HCT116 (cell line): ENCODE measurements around the gene AP1M2. TPM values are rescaled to one million over a fixed set of nuclear protein-coding genes. Genes with fewer than 3 reads are reported as not detected.

ENCODE experiments used
- ATAC-seq: fragments of 200-7000 bp; cut with Tn5 transposase; 2 replicates; pipeline ENCODE4 v1.9.1; 2020; ENCODE audit warnings: mild to moderate bottlenecking, moderate library complexity
- BruUV-seq: library from RNA; stranded (reverse); fragments of 400-500 nt; replicated peaks from 2 replicates; lab custom pipeline; 2021; lab: Mats Ljungman, UMichigan
- CTCF ChIA-PET: fragments of 300-600 bp; sonication (Branson Sonifier 250); formaldehyde crosslinking; loops from one replicate; lab custom pipeline; 2021; ENCODE audit warnings: antibody characterized with exemption; lab: Charles Lee
- POLR2A ChIA-PET: fragments of 300-600, 350-600 bp; sonication (Branson Sonifier 250); formaldehyde crosslinking; loops from one replicate; lab custom pipeline; 2021; ENCODE audit warnings: antibody characterized with exemption; lab: Charles Lee
- RAD21 ChIA-PET, 2 experiments: fragments of 300-600 bp; sonication (Branson Sonifier 250); formaldehyde crosslinking; loops; one replicate each; lab custom pipeline; 2023; ENCODE audit warnings: low total read pairs in 2 of 2; ENCODE audit not compliant: uncharacterized antibody in 2 of 2, unreplicated experiment in 2 of 2, low non-redundant PET in 1 of 2; lab: Charles Lee
- DNase-seq: peaks from one replicate; pipeline ENCODE4 v3.0.0-alpha.2; 2010; ENCODE audit warnings: low read depth, low spot score
- H2AFZ ChIP-seq: fragments of 200-600 bp; shearing (Covaris generic), sonication (generic); 2 replicates; pipeline ENCODE4 v1.6.1; 2017; ENCODE audit warnings: low read depth, mixed run types, mixed read lengths, antibody characterized with exemption, low read length; ENCODE audit not compliant: poor library complexity, severe bottlenecking
- H3K27ac ChIP-seq: 2 replicates; pipeline ENCODE4 v1.5.1; 2012; ENCODE audit warnings: low read depth, low read length
- H3K27me3 ChIP-seq: fragments of 200-600 bp; sonication (generic); 2 replicates; pipeline ENCODE4 v1.6.1; 2016; ENCODE audit warnings: mixed run types, low read length, mixed read lengths; ENCODE audit not compliant: insufficient read depth
- H3K36me3 ChIP-seq, 2 experiments: fragments of 200-500 bp in 1 of 2; fragments of 200-600 bp in 1 of 2; sonication (Bioruptor generic) in 1 of 2; sonication (generic) in 1 of 2; 2 replicates each; pipeline versions ENCODE4 v1.5.1 to v1.6.1; 2014 to 2016; ENCODE audit warnings: low read length in 2 of 2, inconsistent platforms in 1 of 2, mixed read lengths in 1 of 2, mixed run types in 1 of 2; ENCODE audit not compliant: insufficient read depth in 2 of 2, control insufficient read depth in 1 of 2
- H3K4me1 ChIP-seq, 2 experiments: fragments of 200-600 bp in 1 of 2; sonication (generic) in 1 of 2; 2 replicates each; pipeline versions ENCODE4 v1.5.1 to v1.6.1; 2012 to 2017; ENCODE audit warnings: low read length in 2 of 2, inconsistent platforms in 1 of 2, mild to moderate bottlenecking in 1 of 2, mixed read lengths in 1 of 2, mixed run types in 1 of 2, moderate library complexity in 1 of 2; ENCODE audit not compliant: insufficient read depth in 2 of 2, control insufficient read depth in 1 of 2
- H3K4me2 ChIP-seq: fragments of 200-600 bp; sonication (generic); 2 replicates; pipeline ENCODE4 v1.6.1; 2017; ENCODE audit warnings: mixed run types, low read length, mixed read lengths
- H3K4me3 ChIP-seq, 2 experiments: fragments of 200-600 bp in 1 of 2; sonication (generic) in 1 of 2; replicated peaks in 1 of 2; 2 replicates each; pipeline ENCODE4 v1.5.1; 2011 to 2016; ENCODE audit warnings: low read length in 2 of 2, control low read depth in 1 of 2, low read depth in 1 of 2, mild to moderate bottlenecking in 1 of 2, mixed read lengths in 1 of 2, mixed run types in 1 of 2
- H3K79me2 ChIP-seq: fragments of 200-600 bp; sonication (generic); 2 replicates; pipeline ENCODE4 v1.6.1; 2017; ENCODE audit warnings: mild to moderate bottlenecking, mixed run types, low read length, moderate library complexity, mixed read lengths; ENCODE audit not compliant: insufficient read depth
- H3K9ac ChIP-seq: fragments of 200-600 bp; sonication (generic); 2 replicates; pipeline ENCODE4 v1.6.1; 2016; ENCODE audit warnings: low read length, mixed read lengths
- H3K9me2 ChIP-seq: fragments of 200-600 bp; sonication (generic), shearing (Covaris generic); 2 replicates; pipeline ENCODE4 v1.6.1; 2017; ENCODE audit warnings: mixed run types, mild to moderate bottlenecking, moderate library complexity; ENCODE audit not compliant: insufficient read depth
- H3K9me3 ChIP-seq, 2 experiments: fragments of 200-500 bp in 1 of 2; fragments of 200-600 bp in 1 of 2; sonication (Bioruptor generic) in 1 of 2; sonication (generic) in 1 of 2; 2 replicates each; pipeline ENCODE4 v1.6.1; 2014 to 2017; ENCODE audit warnings: low read length in 2 of 2, mixed read lengths in 2 of 2, inconsistent platforms in 1 of 2, low read depth in 1 of 2, mild to moderate bottlenecking in 1 of 2, mixed run types in 1 of 2, moderate library complexity in 1 of 2; ENCODE audit not compliant: control insufficient read depth in 1 of 2, insufficient read depth in 1 of 2
- H4K20me1 ChIP-seq: fragments of 200-600 bp; sonication (generic), shearing (Covaris generic); 2 replicates; pipeline ENCODE4 v1.6.1; 2017; ENCODE audit warnings: mixed run types, mild to moderate bottlenecking, moderate library complexity; ENCODE audit not compliant: insufficient read depth
- ATF3 ChIP-seq: IDR thresholded peaks from 2 replicates; pipeline ENCODE4 v1.6.1; 2012
- CBX3 ChIP-seq: IDR thresholded peaks from 2 replicates; pipeline ENCODE4 v1.6.1; 2012; ENCODE audit warnings: low read depth
- CEBPB ChIP-seq: IDR thresholded peaks from 2 replicates; pipeline ENCODE4 v1.6.1; 2012; ENCODE audit warnings: low read depth
- EGR1 ChIP-seq: IDR thresholded peaks from 2 replicates; pipeline ENCODE4 v1.6.1; 2012; ENCODE audit warnings: low read depth
- ELF1 ChIP-seq: IDR thresholded peaks from 2 replicates; pipeline ENCODE4 v1.6.1; 2012; ENCODE audit warnings: low read depth, borderline replicate concordance
- EZH2 ChIP-seq: fragments of 200-600 bp; sonication (generic); IDR thresholded peaks from 2 replicates; pipeline ENCODE4 v1.6.1; 2017; ENCODE audit warnings: antibody characterized with exemption, mixed run types
- EZH2phosphoT487 ChIP-seq: fragments of 200-600 bp; IDR thresholded peaks from 2 replicates; pipeline ENCODE4 v1.6.1; 2018; ENCODE audit warnings: antibody characterized with exemption, borderline replicate concordance
- MAX ChIP-seq: IDR thresholded peaks from 2 replicates; pipeline ENCODE4 v1.6.1; 2012
- POLR2AphosphoS5 ChIP-seq: IDR thresholded peaks from 2 replicates; pipeline ENCODE4 v1.6.1; 2011; ENCODE audit warnings: mild to moderate bottlenecking, low read depth, low read length, moderate library complexity
- REST ChIP-seq: IDR thresholded peaks from 2 replicates; pipeline ENCODE4 v1.6.1; 2012; ENCODE audit warnings: low read depth
- SIN3A ChIP-seq: IDR thresholded peaks from 2 replicates; pipeline ENCODE4 v1.6.1; 2012; ENCODE audit warnings: low read depth
- SP1 ChIP-seq: IDR thresholded peaks from 2 replicates; pipeline ENCODE4 v1.6.1; 2012; ENCODE audit warnings: low read depth
- SRF ChIP-seq: IDR thresholded peaks from 2 replicates; pipeline ENCODE4 v1.6.1; 2012; ENCODE audit warnings: low read depth
- TCF7L2 ChIP-seq: IDR thresholded peaks from 2 replicates; pipeline ENCODE4 v1.7.0; 2011; ENCODE audit warnings: borderline replicate concordance, inconsistent platforms; ENCODE audit not compliant: insufficient read depth, insufficient read length; ENCODE audit errors: extremely low read depth
- YY1 ChIP-seq: IDR thresholded peaks from 2 replicates; pipeline ENCODE4 v1.6.1; 2011; ENCODE audit warnings: low read length, low read depth, moderate library complexity, mild to moderate bottlenecking; ENCODE audit not compliant: insufficient replicate concordance; ENCODE audit errors: extremely low read depth
- ZBTB33 ChIP-seq: IDR thresholded peaks from 2 replicates; pipeline ENCODE4 v1.6.1; 2011; ENCODE audit warnings: mild to moderate bottlenecking, low read length, moderate library complexity; ENCODE audit not compliant: insufficient replicate concordance; ENCODE audit errors: extremely low read depth
- ZFX ChIP-seq: fragments of 450-650 bp; IDR thresholded peaks from 2 replicates; pipeline ENCODE4 v1.6.1; 2017
- intact Hi-C: fragments of 100-400 bp; cut with micrococcal nuclease; formaldehyde crosslinking; loops from 2 replicates; pipeline ENCODE4 v1.10.0; 2022
- total RNA-seq: library from RNA; stranded (reverse); gene quantifications from one replicate; pipeline ENCODE4 v1.2.1, GENCODE V29; 2021; ENCODE audit not compliant: unreplicated experiment

AP1M2 gene
- total RNA-seq, 1 experiment from 2014 or later, result 111 TPM

GRCh38 chr19:10583036-10583776 is 3.9 kb downstream of the AP1M2 start:
- ChIA-PET RAD21 (interaction anchor here in 1 of 2 experiments (0.5 kb wide), 1 partner anchor 61 kb away, joined by 5 read pairs; no protein-coding TSS in a partner anchor), POLR2A (interaction anchor here (1.6 kb wide), 1 partner anchor 61 kb away, joined by 4 read pairs; no protein-coding TSS in a partner anchor)

More at GRCh38 chr19:10583036-10583776, 3.9 kb downstream of the AP1M2 start:
- ATAC-seq (no peak), DNase-seq (no peak)
- no peak overlapping the region for H3K9ac ChIP-seq
- BruUV-seq, result no TSS peak
- peaks cover 6% of the 10 kb centered on the region; the same call in 1 of the 2 replicates for H3K9me2 ChIP-seq
- no peaks in the 10 kb centered on the region for H3K27me3 ChIP-seq
- no peak overlapping the region for H3K4me2 ChIP-seq
- H3K9me3 ChIP-seq, result no peaks in the 10 kb centered on the region
- intact Hi-C loops, result loop anchor here (5.0 kb wide), 1 partner anchor 44 kb away; the partner anchor contains the start of gene SLC44A2
- no peak overlapping the region for H3K4me3 ChIP-seq
- peaks cover 4% of the 10 kb centered on the region; the same call in 1 of the 2 replicates for H3K79me2 ChIP-seq
- TF ChIP-seq EGR1 (no peak), EZH2phosphoT487 (no peak), SRF (no peak), TCF7L2 (no peak), ZBTB33 (no peak), SIN3A (no peak), SP1 (no peak), YY1 (no peak), POLR2AphosphoS5 (no peak), EZH2 (no peak), ELF1 (no peak), MAX (no peak), CEBPB (no peak), ATF3 (no peak), REST (no peak), CBX3 (no peak), ZFX (no peak)
- H4K20me1 ChIP-seq, result no peaks in the 10 kb centered on the region
- H2AFZ ChIP-seq, result no peak overlapping the region
- CTCF ChIA-PET, result interaction anchor here (0.7 to 3.0 kb wide), 2 partner anchors 62 to 76 kb away, joined by 3 to 114 read pairs; no protein-coding TSS in a partner anchor
- H3K4me1 ChIP-seq, result peaks cover 0 to 15% of the 10 kb centered on the region in 2 experiments; a peak in 3 of 4 replicates
- peaks cover 9% of the 10 kb centered on the region in 2 experiments; a peak in 3 of 4 replicates for H3K36me3 ChIP-seq
- H3K27ac ChIP-seq, result no peak overlapping the region
